Peyer's patch (tissue), 4 donors: ENCODE data around the gene ASTL.

Experiments used
- POLR2A ChIP-seq, 2 donors: fragments of 450-650 bp; IDR thresholded peaks; one replicate each; pipeline ENCODE4 v1.5.1; 2017; ENCODE audit warnings: antibody characterized with exemption in 2 of 2, mild to moderate bottlenecking in 2 of 2, moderate library complexity in 2 of 2
- TF ChIP-seq, protein P1 (sequence below), 6 experiments: fragments of 450-650 bp in 4 of 6; fragments of 200-600 bp in 2 of 6; sonication (generic) in 1 of 6; IDR thresholded peaks; one replicate each; pipeline ENCODE4 v1.5.1; 2017 to 2019; ENCODE audit warnings: antibody characterized with exemption in 6 of 6, mild to moderate bottlenecking in 3 of 6, moderate library complexity in 1 of 6

DNA sequence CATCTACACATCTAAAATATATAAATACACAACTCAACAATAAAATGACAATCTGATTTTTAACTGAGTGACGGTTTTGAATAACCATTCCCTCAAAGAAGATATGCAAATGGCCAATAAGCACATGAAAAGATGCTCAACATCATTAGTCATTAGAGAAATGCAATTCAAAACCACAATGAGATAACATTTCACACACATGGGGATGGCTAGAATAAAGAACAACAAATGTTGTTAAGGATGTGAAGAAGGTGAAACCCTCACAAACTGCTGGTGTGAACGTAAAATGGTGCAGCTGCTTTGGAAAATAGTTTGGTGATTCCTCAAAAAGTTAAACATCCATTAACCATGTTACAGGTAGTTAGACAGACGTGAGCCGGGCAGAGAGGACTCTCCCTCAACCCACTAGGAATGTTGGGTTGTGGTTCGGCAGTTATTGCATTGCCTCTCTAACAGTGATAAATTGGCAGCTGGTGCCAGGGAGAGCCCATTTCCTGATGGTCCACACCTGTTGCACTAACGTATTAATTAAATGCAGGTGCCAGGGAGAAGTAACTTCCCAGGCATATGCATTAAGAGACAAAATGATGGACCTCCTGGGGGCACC lies 29.2 kb upstream of the ASTL start:
- TF ChIP-seq, protein P1, sequence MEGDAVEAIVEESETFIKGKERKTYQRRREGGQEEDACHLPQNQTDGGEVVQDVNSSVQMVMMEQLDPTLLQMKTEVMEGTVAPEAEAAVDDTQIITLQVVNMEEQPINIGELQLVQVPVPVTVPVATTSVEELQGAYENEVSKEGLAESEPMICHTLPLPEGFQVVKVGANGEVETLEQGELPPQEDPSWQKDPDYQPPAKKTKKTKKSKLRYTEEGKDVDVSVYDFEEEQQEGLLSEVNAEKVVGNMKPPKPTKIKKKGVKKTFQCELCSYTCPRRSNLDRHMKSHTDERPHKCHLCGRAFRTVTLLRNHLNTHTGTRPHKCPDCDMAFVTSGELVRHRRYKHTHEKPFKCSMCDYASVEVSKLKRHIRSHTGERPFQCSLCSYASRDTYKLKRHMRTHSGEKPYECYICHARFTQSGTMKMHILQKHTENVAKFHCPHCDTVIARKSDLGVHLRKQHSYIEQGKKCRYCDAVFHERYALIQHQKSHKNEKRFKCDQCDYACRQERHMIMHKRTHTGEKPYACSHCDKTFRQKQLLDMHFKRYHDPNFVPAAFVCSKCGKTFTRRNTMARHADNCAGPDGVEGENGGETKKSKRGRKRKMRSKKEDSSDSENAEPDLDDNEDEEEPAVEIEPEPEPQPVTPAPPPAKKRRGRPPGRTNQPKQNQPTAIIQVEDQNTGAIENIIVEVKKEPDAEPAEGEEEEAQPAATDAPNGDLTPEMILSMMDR (IDR thresholded peaks at IDR 0.05), result no peak
- TF ChIP-seq POLR2A (IDR thresholded peaks at IDR 0.05), result no peak
